ENCODE results near the gene GSC2.

GRCh38 chr22:19105456-19105855 lies 44.6 kb downstream of the GSC2 start:
- TF ChIP-seq CTCF (IDR thresholded peaks at IDR 0.05) (no peak), POLR2AphosphoS5 (IDR thresholded peaks at IDR 0.05) (no peak), POLR2A (IDR thresholded peaks at IDR 0.05) (no peak)
